ENCODE measurements around the gene PDE4D.
"Not testable (repeated sequence)": the region's sequence is repeated elsewhere in the genome, so short reads cannot be mapped to it uniquely, and the experiment has no call there.

The PDE4D gene

DNA sequence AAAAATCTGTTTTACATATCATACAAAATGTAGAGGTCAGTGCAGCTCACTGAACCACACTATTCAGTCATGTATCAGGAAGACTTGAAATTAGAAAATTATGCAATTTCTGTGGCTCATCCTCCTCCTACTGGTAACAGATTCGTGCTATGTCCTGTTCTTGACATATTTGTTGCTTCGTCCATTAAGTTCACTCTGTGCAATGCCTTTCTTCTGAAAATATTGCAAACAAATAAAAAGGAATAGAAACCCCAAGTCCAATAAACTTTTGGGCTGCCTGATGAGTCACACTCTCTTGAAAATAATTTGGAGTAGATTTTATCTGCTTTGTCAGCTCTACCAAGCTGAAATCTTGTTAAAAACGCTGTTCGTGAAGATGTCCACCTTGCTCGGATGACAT lies 919.4 kb downstream of the PDE4D start:
- in situ Hi-C loops (cut with MboI; ENCODE audit: low sequenced_read_pairs) = no loop called here

GRCh38 chr5:58972301-58972700 lies 921.2 kb downstream of the PDE4D start:
- in situ Hi-C loops (cut with MboI; ENCODE audit: low sequenced_read_pairs) = no loop called here

- in situ Hi-C loops (cut with MboI; ENCODE audit: low sequenced_read_pairs) = no loop called here
Measured at GRCh38 chr5:58970766-58971165, 922.8 kb downstream of the PDE4D start.

- in situ Hi-C loops (cut with MboI; ENCODE audit: low sequenced_read_pairs) = no loop called here
Measured at GRCh38 chr5:58969795-58970194, 923.7 kb downstream of the PDE4D start.

GRCh38 chr5:58969253-58969652 lies 924.3 kb downstream of the PDE4D start:
- in situ Hi-C loops (cut with MboI; ENCODE audit: low sequenced_read_pairs) = no loop called here

DNA sequence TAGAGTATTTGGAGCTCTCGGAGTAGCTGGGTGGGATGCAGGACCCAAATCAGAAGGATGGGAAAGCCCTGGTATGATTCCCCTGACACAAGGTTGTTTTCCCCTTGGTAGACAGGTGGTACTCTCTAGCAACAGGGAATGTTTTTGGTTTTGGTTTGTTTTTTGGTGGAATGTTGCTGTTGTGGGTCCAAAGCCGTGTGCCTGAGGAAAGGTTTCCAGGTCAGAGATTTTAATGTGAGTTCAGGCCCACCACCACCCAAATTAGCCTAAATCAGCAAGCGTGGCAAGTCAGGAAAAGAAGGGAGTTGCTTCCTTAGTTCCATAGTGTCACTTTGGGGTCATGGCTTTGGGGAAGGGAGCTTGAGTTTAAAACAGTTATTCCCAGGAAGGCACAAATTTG lies 925.2 kb downstream of the PDE4D start:
- in situ Hi-C loops (cut with MboI; ENCODE audit: low sequenced_read_pairs) = no loop called here

DNA sequence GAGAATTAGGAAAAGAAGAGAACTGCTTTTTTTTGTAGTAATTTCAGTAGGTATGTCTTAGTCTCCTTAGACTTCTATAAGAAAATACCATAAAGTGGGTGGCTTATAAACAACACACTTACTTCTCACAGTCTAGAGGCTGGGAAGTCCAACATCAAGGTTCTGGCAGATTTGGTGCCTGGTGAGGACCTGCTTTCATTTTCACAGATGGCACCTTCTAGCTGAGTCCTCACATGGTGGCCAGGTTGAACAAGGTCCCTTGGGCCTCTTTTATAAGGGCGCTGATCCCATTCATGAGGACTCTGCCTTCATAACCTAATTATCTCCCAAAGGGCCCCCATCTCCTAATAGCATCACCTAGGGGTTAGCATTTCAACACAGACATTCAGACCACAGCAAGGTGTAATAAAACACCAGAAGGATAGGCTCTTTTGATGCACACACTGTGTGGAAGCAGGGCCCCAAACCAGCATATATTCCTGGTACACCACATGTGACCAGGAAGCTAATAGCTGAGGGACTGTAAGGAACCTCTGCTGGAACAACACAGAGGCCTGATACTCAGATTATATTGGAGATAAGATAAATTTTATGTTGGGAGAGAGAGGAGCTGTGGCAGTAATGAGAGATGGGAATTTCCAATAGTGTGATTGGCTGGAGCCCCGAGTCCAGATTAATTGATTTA lies 925.8 kb downstream of the PDE4D start:
- in situ Hi-C loops (cut with MboI; ENCODE audit: low sequenced_read_pairs) = no loop called here

GRCh38 chr5:58965677-58966414 lies 927.7 kb downstream of the PDE4D start:
- in situ Hi-C loops (cut with MboI; ENCODE audit: low sequenced_read_pairs) = no loop called here

DNA sequence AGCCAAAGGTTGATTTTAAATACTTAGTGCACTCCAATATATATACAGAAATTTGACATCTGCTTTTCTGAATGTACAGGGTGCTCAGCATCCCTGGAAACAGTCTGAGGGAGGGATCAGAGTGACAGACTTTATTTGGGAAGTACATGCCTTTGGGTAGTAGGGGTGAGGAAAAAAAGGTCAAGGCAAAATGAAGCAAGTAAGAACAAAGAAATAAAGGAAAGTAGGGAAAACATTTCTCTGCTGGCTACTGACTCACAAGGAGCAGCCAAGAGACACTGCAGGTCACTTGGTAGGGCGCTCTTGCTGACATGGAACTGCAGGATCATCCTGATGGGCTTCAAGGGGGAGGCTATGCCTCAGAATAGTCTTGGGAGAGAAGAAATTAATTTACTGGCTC lies 929.7 kb downstream of the PDE4D start:
- in situ Hi-C loops (cut with MboI; ENCODE audit: low sequenced_read_pairs) = no loop called here

DNA sequence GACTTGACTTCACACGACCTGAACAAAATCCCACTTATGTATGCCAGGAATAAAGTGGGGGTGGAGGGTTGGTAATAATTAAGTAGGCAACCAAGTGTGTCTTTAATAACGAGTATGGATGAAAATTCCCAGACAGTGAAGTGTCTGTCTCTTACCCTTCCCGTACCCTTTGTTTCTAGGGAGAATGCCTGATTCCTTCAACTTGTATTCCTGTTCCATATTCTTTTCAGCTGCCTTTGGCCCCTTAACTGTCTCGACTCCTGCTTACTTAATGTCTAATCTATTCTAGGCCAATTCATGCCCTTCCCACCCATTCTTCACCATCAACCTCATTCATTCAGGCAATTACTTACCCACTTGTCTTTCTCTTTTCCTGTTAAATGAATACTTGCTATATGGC lies 930.2 kb downstream of the PDE4D start:
- in situ Hi-C loops (cut with MboI; ENCODE audit: low sequenced_read_pairs) = no loop called here

GRCh38 chr5:58961631-58962280 lies 931.8 kb downstream of the PDE4D start:
- in situ Hi-C loops (cut with MboI; ENCODE audit: low sequenced_read_pairs) = no loop called here

- in situ Hi-C loops (cut with MboI; ENCODE audit: low sequenced_read_pairs) = no loop called here
Measured at GRCh38 chr5:58958701-58959100, 934.8 kb downstream of the PDE4D start.

DNA sequence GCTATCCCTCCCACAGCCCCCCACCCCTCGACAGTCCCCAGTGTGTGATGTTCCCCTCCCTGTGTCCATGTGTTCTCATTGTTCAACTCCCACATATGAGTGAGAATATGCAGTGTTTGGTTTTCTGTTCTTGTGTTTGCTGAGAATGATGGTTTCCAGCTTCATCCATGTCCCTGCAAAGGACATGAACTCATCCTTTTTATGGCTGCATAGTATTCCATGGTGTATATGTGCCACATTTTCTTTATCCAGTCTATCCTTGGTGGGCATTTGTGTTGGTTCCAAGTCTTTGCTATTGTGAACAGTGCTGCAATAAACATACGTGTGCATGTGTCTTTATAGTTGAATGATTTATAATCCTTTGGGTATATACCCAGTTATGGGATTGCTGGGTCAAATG lies 940.3 kb downstream of the PDE4D start:
- in situ Hi-C loops (cut with MboI; ENCODE audit: low sequenced_read_pairs) = not testable (repeated sequence)

GRCh38 chr5:58950224-58950623 lies 943.3 kb downstream of the PDE4D start:
- in situ Hi-C loops (cut with MboI; ENCODE audit: low sequenced_read_pairs) = no loop called here

DNA sequence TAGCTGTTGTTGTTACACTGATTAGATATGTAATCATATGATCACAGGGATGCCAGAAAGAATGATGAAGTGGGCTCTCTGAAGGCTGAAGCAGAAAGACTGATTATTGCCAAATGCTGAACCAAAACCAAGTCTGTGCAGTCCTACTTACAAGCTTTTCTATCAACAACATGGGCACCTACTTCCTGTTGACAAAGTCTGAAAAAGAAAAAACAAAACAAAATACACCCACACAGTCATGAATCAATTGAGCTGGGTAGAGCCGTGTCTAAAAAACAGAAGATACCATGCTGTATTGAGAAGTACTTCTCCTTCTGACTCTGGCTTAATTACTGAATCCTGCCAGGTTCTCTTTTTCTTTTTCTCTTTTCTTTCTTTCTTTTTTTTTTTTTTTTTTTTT lies 947.3 kb downstream of the PDE4D start:
- in situ Hi-C loops (cut with MboI; ENCODE audit: low sequenced_read_pairs) = no loop called here

DNA sequence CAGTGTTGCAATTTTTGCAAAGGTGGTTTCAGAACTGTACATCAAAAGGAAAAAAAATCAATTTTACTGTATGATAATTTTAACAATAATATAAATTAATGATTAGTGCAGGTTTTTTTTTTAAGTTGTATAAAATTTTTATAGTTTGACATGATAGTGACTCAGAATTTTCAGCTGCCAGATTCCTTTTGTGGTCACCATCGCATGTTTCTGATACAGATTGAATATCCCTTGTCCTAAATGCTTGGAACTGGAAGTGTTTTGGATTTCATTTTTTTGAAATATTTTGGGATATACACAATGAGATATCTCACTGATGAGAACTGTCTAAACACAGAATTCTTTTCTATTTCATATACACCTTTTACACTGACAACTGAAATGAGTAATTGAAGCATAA lies 949.3 kb downstream of the PDE4D start:
- in situ Hi-C loops (cut with MboI; ENCODE audit: low sequenced_read_pairs) = no loop called here

GRCh38 chr5:58940446-58940845 lies 953.1 kb downstream of the PDE4D start:
- in situ Hi-C loops (cut with MboI; ENCODE audit: low sequenced_read_pairs) = no loop called here

DNA sequence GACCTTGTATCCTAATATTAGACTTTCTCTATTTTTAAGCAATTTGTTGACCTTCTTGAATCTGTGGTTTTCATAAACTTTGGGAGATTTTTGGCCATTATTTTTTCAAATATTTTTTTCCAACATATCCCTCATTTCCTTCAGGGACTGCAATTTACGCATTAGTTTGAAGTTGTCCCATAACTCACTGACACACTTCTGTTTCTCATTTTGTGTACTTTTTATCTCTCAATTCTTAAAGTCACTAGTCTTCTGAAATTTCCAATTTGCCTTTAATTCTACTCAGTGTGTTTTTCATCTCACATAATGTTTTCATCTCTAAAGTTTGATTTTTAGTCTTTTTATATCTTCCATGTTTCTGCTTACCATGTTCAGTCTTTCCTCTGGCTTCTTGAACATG lies 953.9 kb downstream of the PDE4D start:
- in situ Hi-C loops (cut with MboI; ENCODE audit: low sequenced_read_pairs) = no loop called here

- in situ Hi-C loops (cut with MboI; ENCODE audit: low sequenced_read_pairs) = no loop called here
Measured at GRCh38 chr5:58938563-58939424, 954.7 kb downstream of the PDE4D start.

GRCh38 chr5:58937031-58937681 lies 956.4 kb downstream of the PDE4D start:
- in situ Hi-C loops (cut with MboI; ENCODE audit: low sequenced_read_pairs) = no loop called here

GRCh38 chr5:58934629-58935097 lies 958.9 kb downstream of the PDE4D start:
- in situ Hi-C loops (cut with MboI; ENCODE audit: low sequenced_read_pairs) = no loop called here

Measured in hTERT RPE-1 (cell line).